Loucy (cell line): ENCODE data around the gene NCF4.

ENCODE experiments used
- H2AFZ ChIP-seq: fragments of 200-600 bp; sonication (generic); 2 replicates; pipeline ENCODE4 v1.6.0; 2016; ENCODE audit warnings: antibody characterized with exemption, mild to moderate bottlenecking, low read length, moderate library complexity
- H3F3A ChIP-seq: fragments of 200-600 bp; 2 replicates; pipeline ENCODE4 v1.6.0; 2016; ENCODE audit warnings: antibody characterized with exemption, low read depth, mild to moderate bottlenecking
- H3K27me3 ChIP-seq: fragments of 200-600 bp; sonication (generic); 2 replicates; pipeline ENCODE4 v1.6.1; 2014; ENCODE audit warnings: low read length, mild to moderate bottlenecking; ENCODE audit not compliant: insufficient read depth, poor library complexity, severe bottlenecking
- H3K36me3 ChIP-seq: fragments of 200-600 bp; sonication (generic); 2 replicates; pipeline ENCODE4 v1.6.1; 2016; ENCODE audit warnings: low read length; ENCODE audit not compliant: insufficient read depth
- H3K4me1 ChIP-seq: fragments of 200-600 bp; sonication (generic); 2 replicates; pipeline ENCODE4 v1.5.1; 2014; ENCODE audit warnings: low read length, mild to moderate bottlenecking; ENCODE audit not compliant: insufficient read depth, poor library complexity, severe bottlenecking
- H3K4me2 ChIP-seq: fragments of 200-600 bp; sonication (generic); 2 replicates; pipeline ENCODE4 v1.6.0; 2014; ENCODE audit warnings: antibody characterized with exemption, low read length, low read depth, mild to moderate bottlenecking; ENCODE audit not compliant: poor library complexity, severe bottlenecking
- H3K4me3 ChIP-seq: fragments of 200-600 bp; sonication (generic); 2 replicates; pipeline ENCODE4 v1.5.1; 2014; ENCODE audit warnings: low read length, mild to moderate bottlenecking, mixed read lengths; ENCODE audit not compliant: poor library complexity, severe bottlenecking
- H3K79me2 ChIP-seq: fragments of 200-600 bp; sonication (generic); 2 replicates; pipeline ENCODE4 v1.6.1; 2014; ENCODE audit warnings: low read length; ENCODE audit not compliant: insufficient read depth
- H3K9ac ChIP-seq: fragments of 200-600 bp; sonication (generic); 2 replicates; pipeline ENCODE4 v1.6.0; 2014; ENCODE audit warnings: mild to moderate bottlenecking, low read depth, low read length, moderate library complexity; ENCODE audit not compliant: poor library complexity, severe bottlenecking
- H3K9me2 ChIP-seq: fragments of 200-600 bp; sonication (generic); replicated peaks from 2 replicates; pipeline ENCODE4 v1.6.1; 2016; ENCODE audit warnings: low read depth, low read length, mixed read lengths
- H3K9me3 ChIP-seq: fragments of 200-600 bp; sonication (generic); 2 replicates; pipeline ENCODE4 v1.6.1; 2014; ENCODE audit warnings: mild to moderate bottlenecking, antibody characterized with exemption, low read length, low read depth; ENCODE audit not compliant: insufficient read depth
- H4K20me1 ChIP-seq: fragments of 200-600 bp; sonication (generic); 2 replicates; pipeline ENCODE4 v1.6.0; 2014; ENCODE audit warnings: antibody characterized with exemption, low read length, mild to moderate bottlenecking; ENCODE audit not compliant: insufficient read depth, poor library complexity, severe bottlenecking
- CTCF ChIP-seq: fragments of 200-600 bp; sonication (generic); conservative IDR thresholded peaks from 2 replicates; pipeline ENCODE4 v1.5.1; 2014; ENCODE audit warnings: mild to moderate bottlenecking, antibody characterized with exemption, low read length
- EZH2phosphoT487 ChIP-seq: fragments of 200-600 bp; IDR thresholded peaks from 2 replicates; pipeline ENCODE4 v1.6.1; 2018; ENCODE audit warnings: antibody characterized with exemption, mild to moderate bottlenecking, moderate library complexity, borderline replicate concordance

Gene NCF4

GRCh38 chr22:36826262-36826661, 34.5 kb upstream of the NCF4 start:
- H3K4me1 ChIP-seq: no peaks in the 10 kb centered on the region
- H3K9me3 ChIP-seq: no peaks in the 10 kb centered on the region
- no peak overlapping the region for H3K9ac ChIP-seq
- no peaks in the 10 kb centered on the region for H3K79me2 ChIP-seq
- no peak overlapping the region for H2AFZ ChIP-seq
- no peaks in the 10 kb centered on the region for H4K20me1 ChIP-seq
- no peak for TF ChIP-seq CTCF
- no peaks in the 10 kb centered on the region for H3K36me3 ChIP-seq
- H3K27me3 ChIP-seq: no peaks in the 10 kb centered on the region
- no peak overlapping the region for H3K4me3 ChIP-seq
- H3K4me2 ChIP-seq: no peak overlapping the region
- H3F3A ChIP-seq: no peaks in the 10 kb centered on the region
- H3K9me2 ChIP-seq: no peaks in the 10 kb centered on the region

GRCh38 chr22:36828815-36829214, 32.0 kb upstream of the NCF4 start:
- Histone ChIP-seq H3F3A (no peaks in the 10 kb centered on the region), H3K9ac (no peak overlapping the region), H2AFZ (no peak overlapping the region), H3K9me3 (no peaks in the 10 kb centered on the region), H3K9me2 (no peaks in the 10 kb centered on the region), H3K36me3 (no peaks in the 10 kb centered on the region), H3K4me3 (no peak overlapping the region), H3K79me2 (no peaks in the 10 kb centered on the region), H3K4me2 (no peak overlapping the region), H3K27me3 (no peaks in the 10 kb centered on the region), H4K20me1 (no peaks in the 10 kb centered on the region), H3K4me1 (no peaks in the 10 kb centered on the region)
- TF ChIP-seq CTCF: no peak
- TF ChIP-seq EZH2phosphoT487: no peak

- Histone ChIP-seq H3K4me1 (no peaks in the 10 kb centered on the region), H3K9me2 (no peaks in the 10 kb centered on the region), H3K9ac (no peak overlapping the region), H4K20me1 (no peaks in the 10 kb centered on the region), H3K4me3 (no peak overlapping the region), H3K27me3 (no peaks in the 10 kb centered on the region), H3K36me3 (no peaks in the 10 kb centered on the region), H3K9me3 (no peaks in the 10 kb centered on the region), H3K79me2 (no peaks in the 10 kb centered on the region), H2AFZ (no peak overlapping the region), H3K4me2 (no peak overlapping the region), H3F3A (no peaks in the 10 kb centered on the region)
- peak; percentile 24; the same call in 1 of the 2 replicates for TF ChIP-seq CTCF
- no peak for TF ChIP-seq EZH2phosphoT487
Observed at GRCh38 chr22:36829370-36830002, 31.3 kb upstream of the NCF4 start.
